T-cell (primary cell): ENCODE results near the gene ST6GAL1. TPM values are rescaled to one million over a fixed set of nuclear protein-coding genes. Genes with fewer than 3 reads are reported as not detected.
"Not testable (repeated sequence)": the region's sequence is repeated elsewhere in the genome, so short reads cannot be mapped to it uniquely, and the experiment has no call there.

ENCODE experiments used
- ATAC-seq, 4 experiments: fragments of 200-7000 bp in 3 of 4; fragments of 150-1000 bp in 1 of 4; cut with Tn5 transposase; replicated peaks in 1 of 4; 1 replicate in 3 of 4; 2 replicates in 1 of 4; pipeline ENCODE4 v1.10.0; 2021; ENCODE audit warnings: moderate library complexity in 3 of 4, mild to moderate bottlenecking in 2 of 4, moderate number of reproducible peaks in 1 of 4
- CTCF ChIA-PET, 2 donors: fragments of 300-600 bp; sonication (Branson Sonifier 250); formaldehyde crosslinking; loops; one replicate each; lab custom pipeline; 2022; ENCODE audit warnings: antibody characterized with exemption in 2 of 2; lab: Charles Lee
- POLR2A ChIA-PET, 2 donors: fragments of 300-600 bp; sonication (Branson Sonifier 250); formaldehyde crosslinking; loops; one replicate each; lab custom pipeline; 2022; ENCODE audit warnings: antibody characterized with exemption in 2 of 2; lab: Charles Lee
- DNase-seq, 35 experiments: peaks; one replicate each; pipeline versions ENCODE4 v3.0.0 to v3.0.0-alpha.2; 2013 to 2023
- H3K27ac ChIP-seq: one replicate; pipeline ENCODE4 v1.5.1; 2013; ENCODE audit warnings: low read length
- H3K27me3 ChIP-seq, 2 experiments: replicated peaks in 1 of 2; 1 replicate in 1 of 2; 2 replicates in 1 of 2; pipeline versions ENCODE4 v1.6.1 to v1.7.0; 2013; ENCODE audit warnings: low read length in 1 of 2, mixed read lengths in 1 of 2; ENCODE audit not compliant: control insufficient read depth in 2 of 2, insufficient read depth in 2 of 2; ENCODE audit errors: extremely low read depth in 1 of 2
- H3K36me3 ChIP-seq, 2 donors: 1 replicate in 1 of 2; 2 replicates in 1 of 2; pipeline versions ENCODE4 v1.6.1 to v1.7.0; 2013; ENCODE audit warnings: low read length in 1 of 2; ENCODE audit not compliant: control insufficient read depth in 2 of 2, insufficient read depth in 1 of 2; ENCODE audit errors: extremely low read depth in 1 of 2
- H3K4me1 ChIP-seq, 2 experiments: 1 replicate in 1 of 2; 2 replicates in 1 of 2; pipeline versions ENCODE4 v1.6.1 to v1.7.0; 2013; ENCODE audit warnings: low read length in 2 of 2, mixed read lengths in 1 of 2; ENCODE audit not compliant: insufficient read depth in 2 of 2, control insufficient read depth in 1 of 2; ENCODE audit errors: extremely low read depth in 1 of 2
- H3K4me3 ChIP-seq, 2 donors: 1 replicate in 1 of 2; 2 replicates in 1 of 2; pipeline versions ENCODE4 v1.5.1 to v1.7.0; 2013; ENCODE audit warnings: mild to moderate bottlenecking in 2 of 2, low read length in 1 of 2, moderate library complexity in 1 of 2; ENCODE audit not compliant: control insufficient read depth in 1 of 2; ENCODE audit errors: extremely low read depth in 1 of 2
- H3K9me3 ChIP-seq: 2 replicates; pipeline ENCODE4 v1.7.0; 2013
- H3K27ac Mint-ChIP-seq, 2 donors: one replicate each; pipeline ENCODE4 v1.8.0; 2020 to 2021; ENCODE audit warnings: mild to moderate bottlenecking in 2 of 2, mixed read lengths in 2 of 2
- H3K27me3 Mint-ChIP-seq, 2 donors: one replicate each; pipeline ENCODE4 v1.8.0; 2021 to 2022; ENCODE audit warnings: mixed read lengths in 2 of 2
- H3K36me3 Mint-ChIP-seq: one replicate; pipeline ENCODE4 v1.8.0; 2021; ENCODE audit warnings: mixed read lengths
- H3K4me1 Mint-ChIP-seq, 3 donors: one replicate each; pipeline ENCODE4 v1.8.0; 2020 to 2022; ENCODE audit warnings: mixed read lengths in 3 of 3, mild to moderate bottlenecking in 1 of 3
- H3K4me3 Mint-ChIP-seq, 3 donors: one replicate each; pipeline ENCODE4 v1.8.0; 2020 to 2022; ENCODE audit warnings: mild to moderate bottlenecking in 3 of 3, mixed read lengths in 3 of 3, moderate library complexity in 3 of 3
- H3K9me3 Mint-ChIP-seq, 3 donors: one replicate each; pipeline ENCODE4 v1.8.0; 2020 to 2022; ENCODE audit warnings: mixed read lengths in 3 of 3
- WGBS: methylation state at CpG from one replicate; pipeline ENCODE4 v1.1.5; 2013; ENCODE audit warnings: missing lambda C conversion rate; ENCODE audit not compliant: insufficient coverage; 5-methylcytosine and 5-hydroxymethylcytosine counted together
- total RNA-seq, 35 experiments: library from RNA in 6 of 35; stranded (reverse) in 6 of 35; fragments of 120-200 nt in 1 of 35; gene quantifications; one replicate each; pipeline versions ENCODE4 v1.2.1 to v1.2.4 and lab custom pipeline; 2013 to 2026

The ST6GAL1 gene
- total RNA-seq, 5 donors from 2014 or later (not counting 1 experiment from before 2014, with no cell fraction given): 148 to 237 (median 212) TPM

GRCh38 chr3:186887507-186887938 lies 42.8 kb upstream of the ST6GAL1 start:
- H3K36me3 ChIP-seq, H3K36me3 Mint-ChIP-seq, H3K27ac Mint-ChIP-seq, H3K27ac ChIP-seq, H3K27me3 ChIP-seq, H3K4me3 ChIP-seq, DNase-seq, H3K9me3 Mint-ChIP-seq, H3K9me3 ChIP-seq, H3K4me1 ChIP-seq, H3K27me3 Mint-ChIP-seq, H3K4me3 Mint-ChIP-seq, CTCF ChIA-PET, ATAC-seq, POLR2A ChIA-PET: not testable (repeated sequence)
- no CpG with 5 or more reads among the region's 5 CpGs for WGBS
- peaks cover 14 to 22% (median 19%) of the 10 kb centered on the region in 3 donors for H3K4me1 Mint-ChIP-seq

- Mint-ChIP-seq H3K4me3 (no peak overlapping the region), H3K27me3 (no peaks in the 10 kb centered on the region), H3K4me1 (peaks cover 9 to 12% (median 10%) of the 10 kb centered on the region in 3 donors), H3K9me3 (no peaks in the 10 kb centered on the region), H3K36me3 (peaks cover 2% of the 10 kb centered on the region), H3K27ac (no peak overlapping the region)
- H3K9me3 ChIP-seq: no peaks in the 10 kb centered on the region
- DNase-seq (no peak), ATAC-seq (no peak)
- no peaks in the 10 kb centered on the region for H3K27me3 ChIP-seq
- 80% methylated on average over 1 of the region's 6 CpGs for WGBS
- no peaks in the 10 kb centered on the region for H3K36me3 ChIP-seq
- H3K4me1 ChIP-seq: peaks cover 0 to 3% of the 10 kb centered on the region in 2 experiments
- POLR2A ChIA-PET: no interaction called here
- no peak overlapping the region for H3K4me3 ChIP-seq
- H3K27ac ChIP-seq: no peak overlapping the region
- CTCF ChIA-PET: interaction anchor here in 1 of 2 donors (0.6 kb wide), 1 partner anchor 92 kb away, joined by 5 read pairs; no protein-coding TSS in a partner anchor
Observed at GRCh38 chr3:186888569-186888968, 41.8 kb upstream of the ST6GAL1 start.

GRCh38 chr3:186889698-186890097 lies 40.6 kb upstream of the ST6GAL1 start:
- ATAC-seq, H3K4me3 ChIP-seq, H3K9me3 Mint-ChIP-seq, H3K4me3 Mint-ChIP-seq, H3K27me3 ChIP-seq, H3K36me3 Mint-ChIP-seq, DNase-seq, H3K9me3 ChIP-seq, H3K27me3 Mint-ChIP-seq, H3K27ac ChIP-seq, H3K4me1 Mint-ChIP-seq, CTCF ChIA-PET, H3K36me3 ChIP-seq, H3K4me1 ChIP-seq: not testable (repeated sequence)
- no CpG with 5 or more reads among the region's 4 CpGs for WGBS
- POLR2A ChIA-PET: interaction anchor here in 1 of 2 donors (0.7 kb wide), 1 partner anchor 159 kb away, joined by 3 read pairs; no protein-coding TSS in a partner anchor
- H3K27ac Mint-ChIP-seq: peak overlapping the region in 1 of 2 donors; percentile 20

- CTCF ChIA-PET: no interaction called here
- Histone ChIP-seq H3K4me3 (no peak overlapping the region), H3K27me3 (no peaks in the 10 kb centered on the region), H3K9me3 (no peaks in the 10 kb centered on the region), H3K27ac (no peak overlapping the region), H3K36me3 (no peaks in the 10 kb centered on the region), H3K4me1 (no peaks in the 10 kb centered on the region)
- Mint-ChIP-seq H3K4me3 (no peak overlapping the region), H3K27me3 (no peaks in the 10 kb centered on the region), H3K27ac (no peak overlapping the region), H3K4me1 (peaks cover 4 to 8% (median 6%) of the 10 kb centered on the region in 3 donors), H3K36me3 (no peaks in the 10 kb centered on the region), H3K9me3 (no peaks in the 10 kb centered on the region)
- ATAC-seq (no peak), DNase-seq (no peak)
- POLR2A ChIA-PET: no interaction called here
Observed at GRCh38 chr3:186890911-186891310, 39.4 kb upstream of the ST6GAL1 start.

- H3K27ac Mint-ChIP-seq, H3K36me3 Mint-ChIP-seq, DNase-seq, ATAC-seq, H3K27me3 ChIP-seq, H3K27ac ChIP-seq, H3K36me3 ChIP-seq, H3K9me3 ChIP-seq, H3K4me3 ChIP-seq, H3K4me1 Mint-ChIP-seq, CTCF ChIA-PET, H3K4me1 ChIP-seq, H3K4me3 Mint-ChIP-seq, H3K9me3 Mint-ChIP-seq, H3K27me3 Mint-ChIP-seq: not testable (repeated sequence)
- POLR2A ChIA-PET: interaction anchor here in 1 of 2 donors (0.6 kb wide), 1 partner anchor 1360 kb away, joined by 3 read pairs; no protein-coding TSS in a partner anchor
- no CpG with 5 or more reads among the region's 2 CpGs for WGBS
Observed at GRCh38 chr3:186893071-186893470, 37.3 kb upstream of the ST6GAL1 start.

GRCh38 chr3:186895406-186895805 lies 34.9 kb upstream of the ST6GAL1 start:
- Histone ChIP-seq H3K27ac (no peak overlapping the region), H3K4me3 (no peak overlapping the region), H3K4me1 (no peaks in the 10 kb centered on the region), H3K9me3 (no peaks in the 10 kb centered on the region), H3K36me3 (no peaks in the 10 kb centered on the region), H3K27me3 (no peaks in the 10 kb centered on the region)
- CTCF ChIA-PET: no interaction called here
- ATAC-seq (no peak), DNase-seq (no peak)
- no peak overlapping the region for H3K27ac Mint-ChIP-seq
- POLR2A ChIA-PET: no interaction called here
- H3K27me3 Mint-ChIP-seq: no peaks in the 10 kb centered on the region
- no peaks in the 10 kb centered on the region for H3K9me3 Mint-ChIP-seq
- H3K4me1 Mint-ChIP-seq: peaks cover 8 to 13% (median 11%) of the 10 kb centered on the region in 3 donors
- H3K4me3 Mint-ChIP-seq: no peak overlapping the region
- WGBS: 89% methylated on average over 5 of the region's 5 CpGs
- H3K36me3 Mint-ChIP-seq: no peaks in the 10 kb centered on the region

- no peaks in the 10 kb centered on the region for H3K9me3 ChIP-seq
- no peak overlapping the region for H3K27ac Mint-ChIP-seq
- H3K27ac ChIP-seq: no peak overlapping the region
- ChIA-PET POLR2A (no interaction called here), CTCF (no interaction called here)
- peaks cover 0 to 3% of the 10 kb centered on the region in 2 experiments for H3K4me1 ChIP-seq
- no peaks in the 10 kb centered on the region for H3K36me3 Mint-ChIP-seq
- no peak for DNase-seq
- no peak for ATAC-seq
- H3K4me3 Mint-ChIP-seq: no peak overlapping the region
- H3K36me3 ChIP-seq: no peaks in the 10 kb centered on the region
- no peaks in the 10 kb centered on the region for H3K27me3 ChIP-seq
- H3K9me3 Mint-ChIP-seq: no peaks in the 10 kb centered on the region
- H3K4me1 Mint-ChIP-seq: peaks cover 14 to 19% (median 17%) of the 10 kb centered on the region in 3 donors
- H3K4me3 ChIP-seq: no peak overlapping the region
- WGBS: 100% methylated on average over 3 of the region's 4 CpGs
- H3K27me3 Mint-ChIP-seq: no peaks in the 10 kb centered on the region
Observed at GRCh38 chr3:186896006-186896405, 34.3 kb upstream of the ST6GAL1 start.
